A673 (cell line): ENCODE data around the gene KYNU. TPM values are rescaled to one million over a fixed set of nuclear protein-coding genes. Genes with fewer than 3 reads are reported as not detected.

Source experiments
- BruUV-seq: library from RNA; stranded (reverse); fragments of 400-500 nt; replicated peaks from 2 replicates; lab custom pipeline; 2021; lab: Mats Ljungman, UMichigan
- CTCF ChIA-PET: fragments of 300-600 bp; sonication (Branson Sonifier 250); formaldehyde crosslinking; loops from one replicate; lab custom pipeline; 2022; ENCODE audit warnings: antibody characterized with exemption; lab: Charles Lee
- POLR2A ChIA-PET: fragments of 300-600 bp; sonication (Branson Sonifier 250); formaldehyde crosslinking; loops from one replicate; lab custom pipeline; 2022; ENCODE audit warnings: antibody characterized with exemption; ENCODE audit not compliant: low non-redundant PET; lab: Charles Lee
- DNase-seq: peaks from one replicate; pipeline ENCODE4 v3.0.0-alpha.2; 2015; ENCODE audit warnings: low spot score
- H3K27ac ChIP-seq: fragments of 200-600 bp; sonication (generic); 2 replicates; pipeline ENCODE4 v1.5.1; 2016; ENCODE audit warnings: mixed run types, low read depth, mild to moderate bottlenecking, mixed read lengths, antibody characterized with exemption, low read length; ENCODE audit not compliant: poor library complexity, severe bottlenecking
- H3K27me3 ChIP-seq: fragments of 200-600 bp; sonication (generic); replicated peaks from 2 replicates; pipeline ENCODE4 v1.6.1; 2017; ENCODE audit warnings: mixed run types, low read depth, mild to moderate bottlenecking, mixed read lengths, antibody characterized with exemption, low read length; ENCODE audit not compliant: insufficient read depth, poor library complexity
- H3K36me3 ChIP-seq: fragments of 200-600 bp; sonication (generic); 2 replicates; pipeline ENCODE4 v1.6.1; 2016; ENCODE audit warnings: mixed run types, mild to moderate bottlenecking, mixed read lengths, antibody characterized with exemption, low read length; ENCODE audit not compliant: insufficient read depth, poor library complexity, severe bottlenecking
- H3K4me1 ChIP-seq: fragments of 200-600 bp; sonication (generic); 2 replicates; pipeline ENCODE4 v1.6.1; 2017; ENCODE audit warnings: mixed run types, mild to moderate bottlenecking, mixed read lengths, antibody characterized with exemption, low read length; ENCODE audit not compliant: insufficient read depth, poor library complexity, severe bottlenecking
- H3K4me3 ChIP-seq: fragments of 200-600 bp; sonication (generic); 2 replicates; pipeline ENCODE4 v1.5.1; 2016; ENCODE audit warnings: low read depth, mixed run types, mild to moderate bottlenecking, mixed read lengths, low read length; ENCODE audit not compliant: poor library complexity, severe bottlenecking
- H3K9me3 ChIP-seq: fragments of 200-600 bp; sonication (generic); 2 replicates; pipeline ENCODE4 v1.6.1; 2016; ENCODE audit warnings: mixed run types, low read depth, mild to moderate bottlenecking, mixed read lengths, antibody characterized with exemption, low read length; ENCODE audit not compliant: poor library complexity, severe bottlenecking
- CTCF ChIP-seq: fragments of 300-800, 200-600 bp; sonication (generic); conservative IDR thresholded peaks from 2 replicates; pipeline ENCODE4 v1.5.1; 2017; ENCODE audit warnings: low read depth, mild to moderate bottlenecking, antibody characterized with exemption, low read length, moderate library complexity, mixed read lengths
- EZH2 ChIP-seq: fragments of 200-600 bp; sonication (generic); IDR thresholded peaks from 2 replicates; pipeline ENCODE4 v1.6.1; 2017; ENCODE audit warnings: borderline replicate concordance, low read depth, mild to moderate bottlenecking, mixed read lengths, antibody characterized with exemption, low read length; ENCODE audit not compliant: poor library complexity, severe bottlenecking
- intact Hi-C: fragments of 100-400 bp; cut with micrococcal nuclease; formaldehyde crosslinking; loops from one replicate; pipeline ENCODE4 v1.10.0; 2022; ENCODE audit not compliant: unreplicated experiment
- total RNA-seq: library from RNA; stranded (reverse); gene quantifications from 2 replicates; pipeline ENCODE4 v1.2.3, GENCODE V29; 2021

The KYNU gene
- total RNA-seq, 1 experiment from 2014 or later: 2.5 TPM

- DNase-seq: no peak
- intact Hi-C loops: no loop called here
- POLR2A ChIA-PET: no interaction called here
Measured at GRCh38 chr2:142966284-142966683, 88.8 kb downstream of the KYNU start.

GRCh38 chr2:142967060-142967459 is 89.6 kb downstream of the KYNU start:
- ChIA-PET POLR2A (interaction anchor here (0.6 kb wide), 1 partner anchor 229 kb away, joined by 3 read pairs; no protein-coding TSS in a partner anchor), CTCF (no interaction called here)
- Histone ChIP-seq H3K9me3 (no peaks in the 10 kb centered on the region), H3K27ac (no peak overlapping the region), H3K27me3 (no peaks in the 10 kb centered on the region), H3K4me3 (no peak overlapping the region), H3K4me1 (no peaks in the 10 kb centered on the region), H3K36me3 (no peaks in the 10 kb centered on the region)
- TF ChIP-seq CTCF (no peak), EZH2 (no peak)
- no TSS peak for BruUV-seq
- no peak for DNase-seq
- intact Hi-C loops: no loop called here

More at GRCh38 chr2:142966284-142966683, 88.8 kb downstream of the KYNU start:
- no peaks in the 10 kb centered on the region for H3K9me3 ChIP-seq
- no peak for TF ChIP-seq EZH2
- TF ChIP-seq CTCF: no peak
- no TSS peak for BruUV-seq
- CTCF ChIA-PET: no interaction called here
- no peaks in the 10 kb centered on the region for H3K4me1 ChIP-seq
- no peaks in the 10 kb centered on the region for H3K27me3 ChIP-seq
- no peak overlapping the region for H3K27ac ChIP-seq
- no peaks in the 10 kb centered on the region for H3K36me3 ChIP-seq
- H3K4me3 ChIP-seq: no peak overlapping the region

GRCh38 chr2:142973160-142973821 is 95.8 kb downstream of the KYNU start:
- Histone ChIP-seq H3K36me3 (no peaks in the 10 kb centered on the region), H3K4me1 (peaks cover 20% of the 10 kb centered on the region), H3K9me3 (no peaks in the 10 kb centered on the region), H3K4me3 (no peak overlapping the region), H3K27me3 (no peaks in the 10 kb centered on the region), H3K27ac (no peak overlapping the region)
- intact Hi-C loops: no loop called here
- CTCF ChIA-PET: no interaction called here
- DNase-seq: no peak
- no TSS peak for BruUV-seq
- POLR2A ChIA-PET: no interaction called here
- no peak for TF ChIP-seq CTCF
- no peak for TF ChIP-seq EZH2
